Keratinocyte (primary cell): Measurements from ENCODE around the gene ATXN7L3B. TPM values are rescaled to one million over a fixed set of nuclear protein-coding genes. Genes with fewer than 3 reads are reported as not detected.

ENCODE experiments used
- DNase-seq: peaks from one replicate; pipeline ENCODE4 v3.0.0-alpha.2; 2011; ENCODE audit warnings: low read depth, missing footprints, low spot score
- FAIRE-seq: peaks from 2 replicates; lab custom pipeline; 2011; peaks lifted over from hg19 to GRCh38; lab: Jason Lieb, UNC
- H2AFZ ChIP-seq: 2 replicates; pipeline ENCODE4 v1.6.0; 2012; ENCODE audit warnings: low read length, control low read depth, inconsistent platforms; ENCODE audit not compliant: control insufficient read depth
- H3K27ac ChIP-seq: 2 replicates; pipeline ENCODE4 v1.5.1; 2011; ENCODE audit warnings: low read length; ENCODE audit not compliant: control insufficient read depth, insufficient read depth
- H3K27me3 ChIP-seq: 3 replicates; pipeline ENCODE4 v1.6.0; 2011; ENCODE audit warnings: low read length; ENCODE audit not compliant: control insufficient read depth, insufficient read depth; ENCODE audit errors: extremely low read depth
- H3K36me3 ChIP-seq, 2 experiments: 2 replicates in 1 of 2; 3 replicates in 1 of 2; pipeline ENCODE4 v1.5.1; 2011; ENCODE audit warnings: low read length in 2 of 2, mild to moderate bottlenecking in 1 of 2; ENCODE audit not compliant: control insufficient read depth in 2 of 2, insufficient read depth in 2 of 2; ENCODE audit errors: extremely low read depth in 1 of 2
- H3K4me1 ChIP-seq: 3 replicates; pipeline ENCODE4 v1.5.1; 2011; ENCODE audit warnings: low read length; ENCODE audit not compliant: control insufficient read depth, insufficient read depth; ENCODE audit errors: extremely low read depth
- H3K4me2 ChIP-seq: 3 replicates; pipeline ENCODE4 v1.6.0; 2011; ENCODE audit warnings: low read depth, low read length; ENCODE audit not compliant: control insufficient read depth, insufficient read depth; ENCODE audit errors: extremely low read depth
- H3K4me3 ChIP-seq, 3 experiments: fragments of 200-600 bp in 1 of 3; sonication (generic) in 1 of 3; 2 replicates in 2 of 3; 3 replicates in 1 of 3; pipeline ENCODE4 v1.5.1; 2011 to 2016; ENCODE audit warnings: low read length in 3 of 3, mild to moderate bottlenecking in 3 of 3, control low read depth in 2 of 3, inconsistent platforms in 1 of 3, low read depth in 1 of 3, mixed read lengths in 1 of 3, mixed run types in 1 of 3, moderate library complexity in 1 of 3; ENCODE audit not compliant: control insufficient read depth in 2 of 3, insufficient read depth in 2 of 3; ENCODE audit errors: extremely low read depth in 1 of 3
- H3K79me2 ChIP-seq: 2 replicates; pipeline ENCODE4 v1.6.0; 2012; ENCODE audit warnings: low read length; ENCODE audit not compliant: control insufficient read depth, insufficient read depth
- H3K9ac ChIP-seq: 3 replicates; pipeline ENCODE4 v1.6.0; 2011; ENCODE audit warnings: low read length; ENCODE audit not compliant: control insufficient read depth, insufficient read depth; ENCODE audit errors: extremely low read depth
- H3K9me1 ChIP-seq: 3 replicates; pipeline ENCODE4 v1.6.0; 2011; ENCODE audit warnings: low read length; ENCODE audit not compliant: control insufficient read depth, insufficient read depth; ENCODE audit errors: extremely low read depth
- H3K9me3 ChIP-seq: 2 replicates; pipeline ENCODE4 v1.5.1; 2012; ENCODE audit warnings: low read depth, low read length; ENCODE audit not compliant: control insufficient read depth
- H4K20me1 ChIP-seq: 3 replicates; pipeline ENCODE4 v1.6.0; 2011; ENCODE audit warnings: low read length; ENCODE audit not compliant: control insufficient read depth, insufficient read depth; ENCODE audit errors: extremely low read depth
- EZH2 ChIP-seq: IDR thresholded peaks from one replicate; pipeline ENCODE4 v1.6.1; 2012; ENCODE audit warnings: inconsistent platforms, mild to moderate bottlenecking, low read length, moderate library complexity
- dilution Hi-C: fragments of 300-500 bp; cut with MboI; formaldehyde crosslinking; loops from one replicate; pipeline ENCODE4 v1.7.0; 2020; ENCODE audit warnings: low sequenced_read_pairs; ENCODE audit not compliant: extremely low pct_ligation_motif_present
- polyA plus RNA-seq, 5 experiments: library from polyadenylated mRNA; depleted of rRNA in 3 of 5; stranded (reverse) in 3 of 5; stranded (forward) in 1 of 5; unstranded in 1 of 5; fragments of >200 nt; gene quantifications; 1 replicate in 1 of 5; 2 replicates in 3 of 5; 3 replicates in 1 of 5; pipeline versions ENCODE4 v1.2.1 to v1.2.3, GENCODE V29; 2011 to 2012; ENCODE audit warnings: missing spikeins in 2 of 5, low read depth in 1 of 5, low replicate concordance in 1 of 5
- TF ChIP-seq, protein P1 (sequence below), 3 experiments: IDR thresholded peaks in 1 of 3; conservative IDR thresholded peaks in 1 of 3; optimal IDR thresholded peaks in 1 of 3; 2 replicates in 2 of 3; 3 replicates in 1 of 3; pipeline versions ENCODE3 to v1.5.1; 2011; ENCODE audit warnings: low read length in 3 of 3, mild to moderate bottlenecking in 3 of 3, moderate library complexity in 2 of 3, control low read depth in 1 of 3, inconsistent platforms in 1 of 3; ENCODE audit not compliant: insufficient read depth in 2 of 3; ENCODE audit errors: extremely low read depth in 1 of 3

The ATXN7L3B gene
- polyA plus RNA-seq, 1 donor (not counting 4 experiments of a cell fraction or from before 2014, with no cell fraction given): 16.0 TPM

DNA sequence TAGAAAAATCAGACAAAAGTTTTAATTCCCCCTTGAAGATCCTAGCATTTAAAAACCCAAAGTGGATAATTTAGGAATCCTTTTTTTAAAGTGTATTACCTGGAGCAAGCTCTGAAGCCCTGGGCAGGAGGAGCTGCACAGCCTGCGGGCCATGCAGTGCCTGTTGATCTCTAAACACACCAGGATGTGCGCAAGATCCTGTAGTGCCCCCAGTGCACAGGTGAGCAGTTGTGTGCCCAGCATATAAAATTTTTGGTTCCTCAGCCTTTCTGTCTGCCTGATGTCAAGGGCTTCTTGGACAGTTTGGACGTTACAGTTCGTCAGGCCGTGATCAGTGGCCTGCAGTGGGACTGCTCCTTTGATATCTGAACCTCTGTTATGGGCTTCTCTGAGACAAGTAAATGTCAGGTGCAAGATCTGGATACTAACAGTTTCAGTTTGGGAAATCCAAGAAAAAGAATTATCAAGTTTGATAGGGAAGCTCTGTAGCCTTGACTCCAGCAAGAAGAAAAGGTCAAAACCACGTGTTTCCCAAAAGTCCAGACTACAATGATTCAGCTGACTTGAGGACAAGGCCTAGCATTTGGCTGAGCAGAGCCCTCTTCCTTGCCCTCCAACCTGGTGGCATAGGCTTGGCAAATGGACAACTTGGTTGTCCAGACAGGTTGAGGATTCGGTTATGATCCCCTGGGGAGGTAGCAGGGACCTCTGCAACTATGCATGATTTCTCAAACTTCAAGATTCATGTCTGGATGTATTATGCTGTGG is 1.0 kb downstream of the ATXN7L3B start:
- dilution Hi-C loops: no loop called here
- peak overlapping the region; percentile 98 for H3K9ac ChIP-seq
- no peaks in the 10 kb centered on the region for H3K27me3 ChIP-seq
- DNase-seq: no peak
- peak overlapping the region; percentile 68 to 98 (median 94) for H3K4me3 ChIP-seq
- H3K4me1 ChIP-seq: peaks cover 25% of the 10 kb centered on the region
- peaks cover 46% of the 10 kb centered on the region for H3K79me2 ChIP-seq
- TF ChIP-seq EZH2: no peak
- TF ChIP-seq, protein P1, sequence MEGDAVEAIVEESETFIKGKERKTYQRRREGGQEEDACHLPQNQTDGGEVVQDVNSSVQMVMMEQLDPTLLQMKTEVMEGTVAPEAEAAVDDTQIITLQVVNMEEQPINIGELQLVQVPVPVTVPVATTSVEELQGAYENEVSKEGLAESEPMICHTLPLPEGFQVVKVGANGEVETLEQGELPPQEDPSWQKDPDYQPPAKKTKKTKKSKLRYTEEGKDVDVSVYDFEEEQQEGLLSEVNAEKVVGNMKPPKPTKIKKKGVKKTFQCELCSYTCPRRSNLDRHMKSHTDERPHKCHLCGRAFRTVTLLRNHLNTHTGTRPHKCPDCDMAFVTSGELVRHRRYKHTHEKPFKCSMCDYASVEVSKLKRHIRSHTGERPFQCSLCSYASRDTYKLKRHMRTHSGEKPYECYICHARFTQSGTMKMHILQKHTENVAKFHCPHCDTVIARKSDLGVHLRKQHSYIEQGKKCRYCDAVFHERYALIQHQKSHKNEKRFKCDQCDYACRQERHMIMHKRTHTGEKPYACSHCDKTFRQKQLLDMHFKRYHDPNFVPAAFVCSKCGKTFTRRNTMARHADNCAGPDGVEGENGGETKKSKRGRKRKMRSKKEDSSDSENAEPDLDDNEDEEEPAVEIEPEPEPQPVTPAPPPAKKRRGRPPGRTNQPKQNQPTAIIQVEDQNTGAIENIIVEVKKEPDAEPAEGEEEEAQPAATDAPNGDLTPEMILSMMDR (optimal IDR thresholded peaks at IDR 0.05 in 1 of 3, IDR thresholded peaks at IDR 0.05 in 1 of 3, conservative IDR thresholded peaks at IDR 0.05 in 1 of 3; ENCODE audit: extremely low read depth in 1 of 3, insufficient read depth in 2 of 3, low read length in 3 of 3): peak in 1 of 3 experiments; percentile 10
- peak overlapping the region; percentile 99 for H3K4me2 ChIP-seq
- peaks cover 0 to 13% of the 10 kb centered on the region in 2 experiments for H3K36me3 ChIP-seq
- peak overlapping the region; percentile 97 for H3K27ac ChIP-seq
- H3K9me1 ChIP-seq: no peaks in the 10 kb centered on the region
- H4K20me1 ChIP-seq: peaks cover 23% of the 10 kb centered on the region
- no peak overlapping the region for H2AFZ ChIP-seq
- FAIRE-seq: peak; percentile 17
- H3K9me3 ChIP-seq: no peaks in the 10 kb centered on the region

DNA sequence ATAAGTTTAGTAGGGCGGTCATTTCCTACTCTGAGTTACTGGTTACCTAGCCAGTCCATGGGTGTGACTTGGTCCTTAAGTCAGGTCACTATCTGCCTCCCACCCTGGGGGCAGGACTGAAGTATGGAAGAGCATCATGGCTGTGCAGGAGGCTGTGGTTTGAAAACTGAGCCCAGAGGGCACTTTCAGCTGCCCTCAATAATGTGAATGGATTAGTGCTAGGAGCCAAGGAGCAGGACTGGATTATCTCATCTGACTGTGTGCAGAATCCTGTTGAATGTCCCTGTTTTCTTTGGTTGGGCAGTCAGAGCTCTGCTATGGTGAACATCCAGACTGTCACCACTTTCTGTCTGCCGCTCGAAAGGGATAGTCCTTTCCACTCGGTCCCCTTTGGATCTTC is 1.6 kb downstream of the ATXN7L3B start:
- H3K4me3 ChIP-seq: peak overlapping the region; percentile 68 to 98 (median 94)
- peaks cover 46% of the 10 kb centered on the region for H3K79me2 ChIP-seq
- no peaks in the 10 kb centered on the region for H3K27me3 ChIP-seq
- no peaks in the 10 kb centered on the region for H3K9me3 ChIP-seq
- no peaks in the 10 kb centered on the region for H3K9me1 ChIP-seq
- H3K36me3 ChIP-seq: peaks cover 0 to 13% of the 10 kb centered on the region in 2 experiments
- no peak for FAIRE-seq
- DNase-seq: no peak
- dilution Hi-C loops: no loop called here
- H3K4me1 ChIP-seq: peaks cover 25% of the 10 kb centered on the region
- H3K27ac ChIP-seq: peak overlapping the region; percentile 97
- peak overlapping the region; percentile 99 for H3K4me2 ChIP-seq
- peaks cover 23% of the 10 kb centered on the region for H4K20me1 ChIP-seq
- no peak overlapping the region for H2AFZ ChIP-seq
- TF ChIP-seq, protein P1 (optimal IDR thresholded peaks at IDR 0.05 in 1 of 3, IDR thresholded peaks at IDR 0.05 in 1 of 3, conservative IDR thresholded peaks at IDR 0.05 in 1 of 3; ENCODE audit: extremely low read depth in 1 of 3, insufficient read depth in 2 of 3, low read length in 3 of 3): no peak
- TF ChIP-seq EZH2: no peak
- peak overlapping the region; percentile 98 for H3K9ac ChIP-seq
